ENCODE data around the gene ZGPAT. TPM values are rescaled to one million over a fixed set of nuclear protein-coding genes. Genes with fewer than 3 reads are reported as not detected.

The ZGPAT gene
- total RNA-seq, 1 donor from 2014 or later: 42.6 TPM

DNA sequence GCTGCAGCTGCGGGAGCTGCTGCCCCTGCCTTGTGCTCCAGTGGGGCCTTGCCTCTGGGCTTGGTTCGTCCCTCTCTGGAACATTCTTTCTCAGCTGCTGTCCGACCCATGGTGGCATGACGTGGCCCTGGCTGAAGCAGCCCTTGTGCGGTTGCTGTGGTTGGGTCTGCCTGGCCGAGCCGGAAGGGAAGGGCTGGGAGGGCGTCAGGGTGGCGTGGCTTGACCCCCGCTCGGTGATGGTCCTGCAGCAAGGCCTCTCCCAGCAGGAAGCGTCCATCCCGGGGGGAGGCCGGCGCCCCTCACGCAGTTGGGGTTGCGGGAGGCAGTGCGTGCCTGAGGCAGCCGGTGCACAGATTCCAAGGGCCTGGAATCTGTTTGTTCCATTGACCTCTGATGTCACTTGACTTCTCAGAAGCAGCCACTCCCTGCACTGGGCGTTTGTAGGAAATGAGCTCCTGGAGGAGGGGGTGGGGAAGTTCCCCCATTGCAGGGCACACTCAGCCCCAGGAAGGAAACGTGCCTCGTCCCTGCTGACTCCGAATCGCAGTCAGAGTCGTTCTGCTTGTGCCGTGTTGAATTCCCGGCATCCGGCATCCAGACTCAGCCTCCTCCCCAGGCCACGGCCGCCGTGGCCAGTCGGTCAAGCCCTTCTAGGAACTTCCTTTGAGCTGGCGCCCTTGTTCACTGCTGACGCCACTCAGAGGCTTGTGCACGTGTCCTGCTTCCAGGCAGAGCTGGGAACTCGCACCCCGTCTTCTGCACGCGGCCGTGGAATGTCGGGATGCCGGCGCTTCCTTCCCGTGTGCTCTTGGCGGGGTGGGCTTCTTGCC lies 21.1 kb upstream of the ZGPAT start:
- DNase-seq (ENCODE audit: low read depth): peak; percentile 45
- H3K4me3 ChIP-seq (ENCODE audit: low read depth, low read length): no peak overlapping the region

DNA sequence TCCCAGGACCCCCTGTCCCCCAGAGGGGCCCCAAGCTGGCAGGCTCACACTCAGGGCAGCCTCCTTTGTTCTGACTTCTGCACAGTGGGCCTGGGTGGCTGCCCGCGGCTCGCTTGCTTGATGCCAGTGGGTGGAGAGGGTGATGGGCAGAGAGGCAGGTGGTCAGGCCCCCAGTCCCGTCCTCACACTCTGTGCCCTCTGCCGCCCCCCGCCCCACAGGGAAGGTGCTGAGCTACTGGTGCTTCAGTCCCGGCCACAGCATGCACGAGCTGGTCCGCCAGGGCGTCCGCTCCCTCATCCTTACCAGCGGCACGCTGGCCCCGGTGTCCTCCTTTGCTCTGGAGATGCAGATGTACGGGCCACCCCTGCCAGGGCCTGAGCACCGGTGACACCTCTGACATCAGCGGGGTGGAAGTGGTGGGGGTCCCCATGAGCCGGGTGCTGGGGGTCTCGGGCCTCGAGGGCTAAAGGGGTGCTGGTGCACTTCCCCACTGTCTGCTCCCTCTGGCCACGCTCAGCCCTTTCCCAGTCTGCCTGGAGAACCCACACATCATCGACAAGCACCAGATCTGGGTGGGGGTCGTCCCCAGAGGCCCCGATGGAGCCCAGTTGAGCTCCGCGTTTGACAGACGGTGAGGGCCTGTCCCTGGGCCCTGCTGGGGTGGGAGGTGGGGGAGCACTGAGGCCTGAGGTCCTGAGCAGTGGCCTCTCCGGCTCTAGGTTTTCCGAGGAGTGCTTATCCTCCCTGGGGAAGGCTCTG lies 20.2 kb upstream of the ZGPAT start:
- H3K36me3 ChIP-seq (ENCODE audit: control insufficient read depth, insufficient read depth, low read length): no peaks in the 10 kb centered on the region
- no peak overlapping the region for H3K4me3 ChIP-seq (ENCODE audit: low read depth, low read length)
- DNase-seq (ENCODE audit: low read depth): no peak
- no peaks in the 10 kb centered on the region for H3K27me3 ChIP-seq (ENCODE audit: control insufficient read depth, insufficient read depth, low read length)
- TF ChIP-seq, protein P1, sequence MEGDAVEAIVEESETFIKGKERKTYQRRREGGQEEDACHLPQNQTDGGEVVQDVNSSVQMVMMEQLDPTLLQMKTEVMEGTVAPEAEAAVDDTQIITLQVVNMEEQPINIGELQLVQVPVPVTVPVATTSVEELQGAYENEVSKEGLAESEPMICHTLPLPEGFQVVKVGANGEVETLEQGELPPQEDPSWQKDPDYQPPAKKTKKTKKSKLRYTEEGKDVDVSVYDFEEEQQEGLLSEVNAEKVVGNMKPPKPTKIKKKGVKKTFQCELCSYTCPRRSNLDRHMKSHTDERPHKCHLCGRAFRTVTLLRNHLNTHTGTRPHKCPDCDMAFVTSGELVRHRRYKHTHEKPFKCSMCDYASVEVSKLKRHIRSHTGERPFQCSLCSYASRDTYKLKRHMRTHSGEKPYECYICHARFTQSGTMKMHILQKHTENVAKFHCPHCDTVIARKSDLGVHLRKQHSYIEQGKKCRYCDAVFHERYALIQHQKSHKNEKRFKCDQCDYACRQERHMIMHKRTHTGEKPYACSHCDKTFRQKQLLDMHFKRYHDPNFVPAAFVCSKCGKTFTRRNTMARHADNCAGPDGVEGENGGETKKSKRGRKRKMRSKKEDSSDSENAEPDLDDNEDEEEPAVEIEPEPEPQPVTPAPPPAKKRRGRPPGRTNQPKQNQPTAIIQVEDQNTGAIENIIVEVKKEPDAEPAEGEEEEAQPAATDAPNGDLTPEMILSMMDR (IDR thresholded peaks at IDR 0.05; ENCODE audit: insufficient read depth, low read length, poor library complexity, severe bottlenecking): no peak

More for the DNA sequence above, 21.1 kb upstream of the ZGPAT start:
- TF ChIP-seq, protein P1 (IDR thresholded peaks at IDR 0.05; ENCODE audit: insufficient read depth, low read length, poor library complexity, severe bottlenecking): no peak
- no peaks in the 10 kb centered on the region for H3K27me3 ChIP-seq (ENCODE audit: control insufficient read depth, insufficient read depth, low read length)
- no peaks in the 10 kb centered on the region for H3K36me3 ChIP-seq (ENCODE audit: control insufficient read depth, insufficient read depth, low read length)

DNA sequence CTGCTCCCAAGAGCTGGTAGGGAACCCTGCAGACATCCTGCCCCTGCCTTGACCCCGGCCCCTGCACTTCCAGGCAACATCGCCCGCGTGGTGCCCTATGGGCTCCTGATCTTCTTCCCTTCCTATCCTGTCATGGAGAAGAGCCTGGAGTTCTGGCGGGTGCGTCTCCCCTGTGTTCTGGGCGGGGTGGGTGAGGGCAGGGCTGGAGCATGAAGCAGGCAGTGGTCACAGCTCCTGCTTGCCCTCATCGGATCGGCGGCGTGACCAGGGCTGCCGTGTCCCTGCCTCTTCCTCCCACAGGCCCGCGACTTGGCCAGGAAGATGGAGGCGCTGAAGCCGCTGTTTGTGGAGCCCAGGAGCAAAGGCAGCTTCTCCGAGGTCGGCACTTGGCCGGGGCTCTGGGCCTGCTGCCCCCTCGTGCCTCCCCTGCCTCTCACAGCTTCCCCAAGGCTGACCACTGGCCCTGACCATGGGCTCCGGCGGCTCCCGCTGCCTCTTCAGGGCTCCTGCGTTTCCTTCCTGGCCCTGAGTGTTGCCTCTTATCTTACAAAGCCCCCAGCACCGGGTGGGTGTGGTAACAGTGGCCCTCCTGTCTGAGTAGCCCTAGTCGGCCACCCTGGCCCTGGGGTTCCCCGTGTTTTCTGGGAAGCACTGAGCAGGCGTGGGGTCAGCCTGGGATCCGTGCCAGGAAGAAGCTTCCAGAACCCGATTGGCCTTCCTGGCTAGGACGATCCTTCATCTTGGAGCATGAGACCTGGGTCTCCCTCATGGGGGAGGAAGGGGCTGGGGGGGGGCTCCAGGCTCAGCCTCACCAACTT lies 19.4 kb upstream of the ZGPAT start:
- Histone ChIP-seq H3K36me3 (ENCODE audit: control insufficient read depth, insufficient read depth, low read length) (no peaks in the 10 kb centered on the region), H3K4me3 (ENCODE audit: low read depth, low read length) (no peak overlapping the region), H3K27me3 (ENCODE audit: control insufficient read depth, insufficient read depth, low read length) (no peaks in the 10 kb centered on the region)
- DNase-seq (ENCODE audit: low read depth): no peak
- TF ChIP-seq, protein P1 (IDR thresholded peaks at IDR 0.05; ENCODE audit: insufficient read depth, low read length, poor library complexity, severe bottlenecking): no peak

DNA sequence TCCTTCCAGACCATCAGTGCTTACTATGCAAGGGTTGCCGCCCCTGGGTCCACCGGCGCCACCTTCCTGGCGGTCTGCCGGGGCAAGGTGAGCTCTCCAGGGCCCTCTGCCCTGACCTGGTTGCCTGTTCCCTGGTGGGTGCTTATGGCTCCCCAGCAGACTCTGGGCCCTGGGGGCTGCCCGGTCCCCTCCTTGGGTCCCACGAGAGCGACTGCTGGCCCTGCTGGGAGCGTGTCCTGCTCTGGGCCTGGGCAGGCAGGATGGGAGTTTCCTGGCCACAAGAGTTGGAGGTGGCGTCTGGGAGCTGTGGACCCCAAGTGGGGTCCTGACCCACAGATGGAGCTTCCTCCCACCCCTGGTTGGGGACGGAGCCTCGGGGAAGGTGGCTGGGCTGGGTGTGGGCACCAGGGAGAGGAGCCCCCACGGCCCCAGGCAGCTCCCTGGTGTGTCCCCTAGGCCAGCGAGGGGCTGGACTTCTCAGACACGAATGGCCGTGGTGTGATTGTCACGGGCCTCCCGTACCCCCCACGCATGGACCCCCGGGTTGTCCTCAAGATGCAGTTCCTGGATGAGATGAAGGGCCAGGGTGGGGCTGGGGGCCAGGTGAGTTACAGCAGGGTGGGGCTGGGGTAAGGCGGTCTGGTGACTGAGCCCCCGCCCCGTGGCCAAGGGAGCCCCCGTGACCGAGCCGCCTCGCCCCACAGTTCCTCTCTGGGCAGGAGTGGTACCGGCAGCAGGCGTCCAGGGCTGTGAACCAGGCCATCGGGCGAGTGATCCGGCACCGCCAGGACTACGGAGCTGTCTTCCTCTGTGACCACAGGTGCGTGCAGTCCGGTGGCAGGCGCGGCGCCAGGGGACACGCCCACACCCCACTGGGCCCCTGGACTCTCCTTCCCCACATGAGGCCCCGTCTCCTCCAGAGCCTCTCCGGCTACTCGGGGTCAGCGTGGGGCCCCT lies 18.5 kb upstream of the ZGPAT start:
- TF ChIP-seq, protein P1 (IDR thresholded peaks at IDR 0.05; ENCODE audit: insufficient read depth, low read length, poor library complexity, severe bottlenecking): no peak
- no peak for DNase-seq (ENCODE audit: low read depth)
- H3K36me3 ChIP-seq (ENCODE audit: control insufficient read depth, insufficient read depth, low read length): no peaks in the 10 kb centered on the region
- H3K27me3 ChIP-seq (ENCODE audit: control insufficient read depth, insufficient read depth, low read length): no peaks in the 10 kb centered on the region
- H3K4me3 ChIP-seq (ENCODE audit: low read depth, low read length): no peak overlapping the region
